Activated T-cell treated with anti-CD3 and anti-CD28 coated beads for 4 hours (primary cell): Measurements from ENCODE around the gene SPRED1.

Source experiments
- DNase-seq: peaks from one replicate; pipeline ENCODE4 v3.0.0-alpha.2; 2020

Gene SPRED1

DNA sequence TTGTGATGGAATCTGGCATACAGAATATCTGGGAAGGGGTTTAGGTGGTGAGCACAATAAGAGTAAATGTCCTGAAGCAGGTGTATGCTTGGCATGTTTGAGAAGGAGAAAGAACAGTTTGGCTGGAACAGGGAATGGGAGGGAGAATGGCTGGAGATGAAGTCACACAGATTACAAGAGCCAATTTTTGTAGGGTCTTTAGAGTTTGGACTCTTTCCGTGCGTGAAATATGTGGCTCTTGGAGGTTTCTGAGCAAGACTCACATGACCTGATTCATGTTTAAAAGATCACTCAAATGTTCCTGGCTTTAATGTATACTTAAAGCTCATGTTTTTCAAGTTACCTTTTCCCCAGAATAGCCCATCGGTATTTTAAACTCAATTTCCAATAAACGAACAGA is 32.8 kb downstream of the SPRED1 start:
- no peak for DNase-seq

DNA sequence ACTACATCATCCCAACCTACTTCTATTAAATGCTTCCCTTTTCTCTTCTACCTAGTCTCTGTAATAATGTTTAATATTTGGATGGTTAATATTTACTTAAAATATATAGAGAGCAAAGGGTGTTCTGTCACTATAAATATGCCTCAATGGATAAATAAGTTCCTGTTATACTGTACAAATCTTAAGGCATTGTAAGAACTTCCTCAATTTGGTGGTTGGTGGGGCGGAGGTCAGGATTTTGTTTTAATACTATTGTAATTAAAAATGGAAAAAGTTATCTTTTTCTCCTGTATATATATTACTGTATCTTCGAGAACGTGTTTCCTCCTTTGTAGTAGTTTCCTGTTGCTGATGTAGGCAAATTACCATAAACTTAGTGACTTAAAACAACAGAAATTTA is 41.5 kb downstream of the SPRED1 start:
- no peak for DNase-seq

DNA sequence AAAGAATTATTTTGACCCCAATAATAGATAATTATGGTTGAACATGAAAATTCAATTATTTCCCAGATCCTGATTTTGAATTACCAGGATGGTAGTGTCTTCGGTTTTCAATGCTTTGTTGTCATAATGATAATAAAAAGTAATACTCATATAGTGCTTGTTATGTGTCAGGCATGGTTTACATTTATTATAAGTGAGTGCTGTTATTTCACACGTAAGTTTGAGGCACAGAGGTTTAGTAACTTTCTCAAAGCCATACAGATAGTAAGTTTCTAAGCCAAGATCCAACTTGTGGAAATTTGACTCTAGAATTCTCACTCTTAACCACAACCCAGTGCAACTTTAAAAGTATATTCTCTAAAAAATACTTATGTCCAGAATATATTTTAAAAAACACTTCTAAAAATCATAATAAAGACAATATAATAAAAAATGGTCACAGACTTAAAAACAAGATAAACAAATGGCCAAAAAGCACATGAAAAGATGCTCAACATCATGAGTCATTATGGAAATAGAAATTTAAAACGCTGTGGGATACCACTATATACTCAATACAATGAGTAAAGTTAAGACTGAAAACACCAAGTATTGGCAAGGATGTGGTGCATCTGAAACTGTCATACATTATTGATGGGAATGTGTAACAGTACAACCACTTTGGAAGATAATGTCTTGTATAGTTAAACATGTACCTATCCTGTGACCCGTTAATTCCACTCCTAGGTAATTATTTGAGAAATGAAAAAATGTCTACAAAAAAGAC is 45.2 kb downstream of the SPRED1 start:
- no peak for DNase-seq

DNA sequence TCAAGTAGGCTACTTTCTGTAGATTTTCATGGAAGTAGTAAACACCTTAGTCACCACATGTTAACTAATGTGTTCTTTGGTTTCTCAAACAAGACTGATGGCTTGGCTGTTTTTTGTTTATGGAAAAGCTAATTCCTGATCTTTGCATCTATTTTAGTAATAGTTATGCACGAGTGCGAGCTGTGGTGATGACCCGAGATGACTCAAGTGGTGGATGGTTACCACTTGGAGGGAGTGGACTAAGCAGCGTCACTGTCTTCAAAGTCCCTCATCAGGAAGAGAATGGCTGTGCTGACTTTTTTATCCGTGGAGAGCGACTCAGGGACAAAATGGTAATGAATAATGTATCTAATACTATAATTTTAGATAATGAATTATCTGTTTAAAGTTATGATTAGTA is 46.6 kb downstream of the SPRED1 start:
- no peak for DNase-seq

DNA sequence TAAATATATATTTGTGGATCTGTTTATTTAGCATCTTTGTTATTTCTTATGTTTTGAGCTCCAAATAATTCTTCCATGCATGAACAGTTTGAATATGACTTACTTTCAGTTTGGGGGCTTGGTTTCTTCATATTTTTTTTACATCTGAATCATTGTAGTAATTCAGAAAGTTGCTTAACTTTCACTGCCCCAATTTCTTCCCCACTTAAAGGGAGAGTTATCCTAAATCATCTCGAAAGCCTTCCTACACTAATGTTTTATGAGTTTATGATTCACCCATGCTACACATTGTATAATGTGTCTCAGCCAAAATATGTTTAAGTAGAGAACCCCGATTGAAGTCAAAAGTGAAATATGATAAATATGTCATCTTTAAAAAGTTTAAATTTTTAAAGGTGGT is 47.8 kb downstream of the SPRED1 start:
- DNase-seq: no peak

DNA sequence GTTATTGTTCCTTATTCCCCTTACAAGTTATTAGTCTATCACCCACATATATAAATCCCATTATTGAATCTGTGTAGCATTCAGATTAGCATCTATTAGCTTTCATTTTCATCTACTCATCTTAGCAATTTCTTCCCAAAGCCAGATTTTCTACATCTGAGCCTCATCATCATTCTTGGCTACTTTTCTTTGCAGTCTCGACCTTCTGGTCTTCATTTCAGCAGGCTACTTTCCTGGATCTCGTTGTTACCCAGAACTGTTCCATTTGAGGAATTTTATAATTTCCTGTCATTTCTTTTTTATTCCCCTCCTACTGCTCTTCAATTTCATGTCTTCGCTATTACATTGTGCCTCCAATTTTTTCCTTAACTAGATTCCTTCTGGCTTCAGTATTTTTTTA is 51.8 kb downstream of the SPRED1 start:
- no peak for DNase-seq

DNA sequence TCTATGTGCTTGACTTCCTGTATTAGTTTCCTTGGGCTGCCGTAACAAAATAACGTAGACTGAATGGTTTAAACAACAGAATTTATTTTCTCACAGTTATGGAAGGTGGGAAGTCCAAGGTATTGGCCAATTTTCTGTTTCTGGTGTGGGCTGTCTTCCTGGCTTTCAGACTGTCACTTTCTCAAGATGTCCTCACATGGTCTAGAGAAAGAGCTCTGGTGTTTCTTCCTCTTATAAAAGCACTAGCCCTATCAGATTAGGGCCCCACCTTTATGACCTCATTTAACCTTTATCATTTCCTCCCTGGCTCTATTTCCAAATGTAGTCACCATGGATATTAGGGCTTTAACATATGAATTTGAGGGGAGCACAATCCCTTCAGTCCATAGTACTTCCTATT is 54.6 kb downstream of the SPRED1 start:
- no peak for DNase-seq

DNA sequence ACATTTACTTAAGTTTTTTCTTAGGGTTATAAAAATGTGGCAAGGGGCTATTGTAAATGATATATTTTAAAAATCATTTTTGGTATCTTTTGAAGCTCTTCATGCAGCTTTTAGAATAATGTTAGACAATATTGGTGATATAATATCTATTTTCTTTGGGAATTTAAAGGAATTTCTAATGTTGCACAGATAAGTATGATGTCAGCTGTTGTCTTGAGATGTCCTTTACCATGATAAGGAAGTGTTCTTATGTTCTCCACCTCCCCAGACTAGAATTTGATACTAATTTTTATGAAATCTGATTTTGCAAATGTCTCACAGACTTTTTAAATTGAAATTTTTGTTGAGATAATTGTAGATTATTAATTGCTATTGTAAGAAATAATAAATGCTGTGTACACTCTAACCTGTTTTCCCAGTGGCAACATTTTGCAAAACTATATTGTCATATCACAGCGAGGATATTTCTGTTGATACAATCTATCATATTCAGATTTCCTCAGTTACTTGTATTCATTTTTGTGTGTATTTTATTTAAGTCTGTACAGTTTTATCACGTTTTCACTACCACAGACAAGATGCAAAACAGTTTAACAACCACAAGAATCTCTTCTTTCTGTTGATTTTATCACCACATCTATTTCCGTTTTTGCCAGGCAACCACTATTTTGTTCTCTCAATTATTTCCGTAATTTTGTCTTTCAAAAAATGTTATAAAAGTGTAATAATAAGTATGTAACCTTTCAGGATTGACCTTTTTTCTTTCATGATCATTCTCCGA is 55.4 kb downstream of the SPRED1 start:
- DNase-seq: no peak

DNA sequence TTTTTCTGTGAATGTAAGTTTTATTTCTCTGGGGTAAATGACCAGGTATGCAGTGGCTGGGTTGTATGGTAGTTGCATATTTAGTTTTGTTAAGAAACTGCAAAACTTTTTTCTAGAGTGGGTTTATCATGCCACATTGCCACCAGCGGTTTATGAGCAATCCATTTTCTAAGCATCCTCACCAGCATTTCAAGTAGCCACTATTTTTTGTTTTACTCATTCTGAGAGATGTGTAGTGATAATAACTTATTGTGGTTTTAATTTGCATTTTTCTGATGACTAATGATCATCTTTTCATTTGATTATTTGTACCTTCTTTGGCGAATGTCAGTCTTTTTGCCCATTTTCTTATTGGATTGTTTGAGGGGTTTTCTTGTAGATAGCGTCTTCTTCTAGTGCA is 56.2 kb downstream of the SPRED1 start:
- no peak for DNase-seq

DNA sequence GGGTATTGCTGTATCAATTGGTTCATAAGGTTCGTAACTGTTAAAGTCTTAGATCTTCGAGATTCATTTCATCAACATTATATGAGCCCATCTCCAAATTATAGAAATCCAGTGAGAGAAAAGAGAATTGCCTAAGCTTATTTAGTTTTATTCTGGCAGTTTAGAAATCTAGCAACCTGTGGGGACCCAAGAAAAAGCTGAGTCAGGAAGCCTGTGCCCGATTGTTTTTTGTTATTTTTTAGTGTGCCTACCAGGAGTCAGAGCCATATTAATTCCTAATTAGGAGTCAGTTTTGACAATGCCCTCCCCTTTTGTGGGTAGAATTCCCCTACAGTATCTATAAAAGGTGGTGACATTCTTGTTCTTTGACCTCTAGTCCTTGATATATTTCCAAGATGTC is 59.6 kb downstream of the SPRED1 start:
- no peak for DNase-seq

DNA sequence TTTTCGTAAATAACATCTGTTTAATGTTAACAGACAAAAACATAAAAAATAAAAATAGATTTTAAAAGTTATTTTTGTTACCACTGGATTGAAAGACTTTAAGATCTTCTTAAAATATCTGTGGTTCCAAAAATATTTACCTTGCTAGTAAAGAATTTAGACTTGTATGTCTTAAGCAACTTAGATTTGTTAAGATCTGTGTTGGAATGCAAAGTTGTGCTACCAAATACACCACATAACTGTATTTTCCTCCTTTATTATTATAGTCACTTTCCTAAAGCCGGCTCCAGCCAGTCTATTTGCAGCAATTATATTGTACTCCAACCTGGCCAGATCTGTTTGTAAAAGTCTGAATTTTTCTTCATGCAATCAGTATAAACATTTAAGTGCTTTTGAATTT is 63.7 kb downstream of the SPRED1 start:
- no peak for DNase-seq

DNA sequence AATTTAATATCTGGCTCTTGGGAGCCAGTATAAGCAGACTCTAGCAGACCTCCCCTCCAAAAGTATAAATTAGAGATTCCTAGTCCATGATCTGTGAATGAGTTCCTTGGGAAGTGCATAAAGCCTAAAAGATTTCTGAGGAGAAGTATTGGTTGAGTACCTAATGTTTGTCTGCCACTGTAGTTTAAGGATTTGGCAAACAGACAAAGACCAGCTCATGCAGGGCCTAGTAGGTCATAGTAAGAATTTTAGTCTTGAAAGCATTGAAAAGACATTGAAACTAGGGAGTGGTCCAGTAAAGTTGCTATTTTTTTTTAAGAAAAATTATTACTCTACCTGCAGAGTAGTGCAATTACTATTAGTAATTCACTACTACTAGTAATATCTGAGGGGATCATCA is 67.5 kb downstream of the SPRED1 start:
- no peak for DNase-seq

DNA sequence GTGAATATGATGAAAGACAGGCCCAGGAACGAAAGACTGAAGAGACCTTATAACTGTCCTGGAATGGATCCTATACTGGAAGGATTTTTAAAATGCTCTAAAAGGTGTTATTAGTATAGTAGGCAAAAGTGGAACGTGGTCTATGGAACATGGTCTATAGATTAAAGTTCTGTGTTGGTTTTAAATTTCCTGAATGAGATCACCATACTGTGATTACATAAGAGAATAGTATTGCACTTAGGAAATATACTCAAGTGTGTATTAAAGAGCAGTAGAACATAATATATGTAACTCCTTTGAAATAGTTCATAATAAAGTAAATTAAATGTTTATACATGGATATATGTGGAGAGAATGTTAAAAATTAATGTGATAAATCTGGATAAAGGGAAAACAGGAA is 68.2 kb downstream of the SPRED1 start:
- no peak for DNase-seq

DNA sequence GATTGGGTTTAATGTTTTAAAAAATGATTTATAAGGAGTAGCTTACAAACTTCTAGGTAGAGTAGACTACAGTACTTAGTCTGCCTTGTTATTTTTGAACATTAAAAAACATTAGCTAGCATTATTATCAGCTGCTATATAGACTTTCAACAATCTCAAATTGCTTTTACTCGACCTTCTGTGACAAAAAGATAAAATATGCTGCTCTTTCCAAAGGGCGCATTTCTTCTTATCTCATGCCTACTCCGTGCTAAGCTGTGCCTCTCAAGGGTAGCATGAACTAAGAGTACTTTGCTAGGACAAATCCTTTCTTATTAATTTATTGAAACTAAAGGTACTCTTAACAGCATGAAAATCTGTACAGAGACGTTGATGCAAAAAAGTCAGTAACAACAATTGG is 71.3 kb downstream of the SPRED1 start:
- no peak for DNase-seq

DNA sequence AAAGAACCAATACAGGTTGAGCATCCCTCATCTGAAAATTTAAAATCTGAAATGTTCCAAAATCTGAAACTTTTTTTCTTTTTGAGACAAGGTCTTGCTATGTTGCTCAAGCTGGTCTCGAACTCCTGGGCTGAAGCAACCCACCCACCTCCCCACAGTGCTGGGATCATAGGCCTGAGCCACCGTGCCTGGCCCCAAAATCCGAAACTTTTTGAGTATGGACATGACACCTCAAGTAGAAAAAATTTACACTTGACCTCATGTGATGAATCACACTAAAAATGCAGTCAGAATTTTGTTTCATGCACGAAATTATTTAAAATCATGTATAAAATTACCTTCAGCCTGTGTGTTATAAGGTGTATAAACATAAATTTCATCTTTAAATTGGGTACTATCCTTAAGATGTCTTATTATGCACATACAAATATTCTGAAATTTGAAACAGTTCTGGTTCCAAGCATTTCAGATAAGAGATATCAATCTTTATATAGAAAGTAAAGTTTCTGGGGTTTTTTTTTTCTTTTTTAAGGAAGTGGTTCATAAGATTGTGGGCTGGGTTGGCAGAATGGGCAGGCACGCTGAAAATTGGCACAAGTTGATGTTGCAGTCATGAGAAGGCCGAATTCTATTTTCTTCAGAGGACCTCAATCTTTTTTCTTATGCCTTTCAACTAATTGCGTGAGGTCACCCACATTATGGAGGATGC is 72.5 kb downstream of the SPRED1 start:
- no peak for DNase-seq

DNA sequence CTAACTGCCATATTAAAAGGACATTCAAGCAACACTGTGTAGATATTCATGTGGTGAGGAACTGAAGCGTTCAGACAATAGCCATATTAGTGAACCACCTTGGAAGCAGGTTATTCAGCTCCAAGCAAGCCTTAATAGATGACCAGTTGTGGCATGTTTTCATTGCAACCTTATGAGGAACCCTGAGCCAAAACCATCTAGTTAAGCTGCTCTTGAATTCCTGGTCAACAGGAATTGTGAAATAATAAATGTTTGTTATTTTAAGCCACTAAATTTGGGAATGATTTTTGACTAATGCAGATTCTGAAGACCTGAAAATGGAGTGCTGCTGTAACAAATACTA is 73.0 kb downstream of the SPRED1 start:
- no peak for DNase-seq

DNA sequence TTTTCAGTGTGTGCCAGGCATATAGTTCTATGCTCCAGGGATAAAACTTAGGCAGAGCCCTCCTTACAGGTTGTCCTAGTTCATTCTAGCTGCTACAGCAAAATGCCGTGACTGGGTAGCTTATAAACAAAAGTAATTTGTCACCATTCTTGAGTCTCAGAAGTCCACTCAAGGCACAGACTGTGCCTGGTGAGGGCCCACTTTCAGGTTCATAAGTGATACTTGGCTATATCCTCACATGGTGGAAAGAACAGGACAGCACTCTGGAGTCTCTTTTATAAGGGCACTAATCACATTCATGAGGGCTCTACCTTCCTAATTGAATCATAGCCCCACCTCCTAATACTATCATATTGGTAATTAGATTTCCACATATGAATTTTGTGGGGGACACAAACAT is 80.1 kb downstream of the SPRED1 start:
- DNase-seq: no peak

DNA sequence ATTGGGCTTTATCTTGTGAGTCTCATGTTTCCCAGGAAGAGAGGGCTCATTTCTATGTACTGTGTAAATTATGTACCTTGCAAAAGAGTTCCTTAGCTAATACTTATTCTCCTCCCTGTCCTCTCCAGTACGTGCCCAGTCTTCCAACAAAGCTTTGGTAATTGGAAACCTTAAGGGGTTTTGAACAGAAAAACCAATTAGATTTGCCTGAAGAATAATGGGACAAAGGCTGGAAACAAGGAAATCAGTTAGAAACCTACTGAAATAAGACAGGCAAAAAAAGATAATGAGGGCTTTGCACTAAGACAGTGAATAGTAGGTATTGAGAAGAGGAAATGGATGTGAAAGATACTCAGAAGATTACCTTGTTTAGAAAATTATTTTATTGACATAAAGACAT is 82.5 kb downstream of the SPRED1 start:
- no peak for DNase-seq

DNA sequence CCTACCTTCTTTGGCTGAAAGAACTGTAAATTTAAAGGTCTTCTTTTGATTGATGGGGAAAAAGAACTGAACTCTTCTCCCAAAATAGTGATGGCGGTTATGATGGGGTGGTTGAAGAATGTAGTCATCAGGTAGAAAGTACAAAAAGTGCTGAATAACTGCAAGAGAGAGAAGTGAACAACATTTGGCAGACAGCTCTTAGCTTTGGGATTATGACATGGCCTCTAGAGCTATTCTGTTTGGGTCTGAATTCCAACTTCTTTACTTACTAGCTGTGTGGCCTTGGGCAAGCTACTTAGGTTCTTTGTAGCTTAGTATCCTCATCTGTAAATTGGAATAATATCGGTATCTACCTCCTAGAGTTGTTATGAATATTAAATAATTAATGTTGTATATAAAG is 91.7 kb downstream of the SPRED1 start:
- DNase-seq: no peak

DNA sequence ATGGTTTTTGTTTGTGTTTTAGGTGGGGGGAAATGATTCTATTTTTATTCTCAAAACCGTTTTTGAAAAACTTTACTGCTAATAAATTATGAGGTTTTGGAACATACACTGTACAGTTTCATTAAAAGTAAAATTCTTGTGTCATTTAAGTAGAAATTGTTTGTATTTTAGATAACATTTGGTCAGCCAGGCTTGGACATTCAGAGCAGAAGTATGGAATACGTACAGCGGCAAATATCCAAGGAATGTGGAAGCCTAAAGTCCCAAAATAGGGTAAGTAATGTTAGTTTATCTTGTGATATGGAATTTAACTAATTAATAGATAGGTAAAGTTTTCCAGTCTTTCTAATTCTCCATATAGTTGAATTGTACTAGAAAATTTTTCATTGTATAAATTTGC is 96.6 kb downstream of the SPRED1 start:
- DNase-seq: no peak

DNA sequence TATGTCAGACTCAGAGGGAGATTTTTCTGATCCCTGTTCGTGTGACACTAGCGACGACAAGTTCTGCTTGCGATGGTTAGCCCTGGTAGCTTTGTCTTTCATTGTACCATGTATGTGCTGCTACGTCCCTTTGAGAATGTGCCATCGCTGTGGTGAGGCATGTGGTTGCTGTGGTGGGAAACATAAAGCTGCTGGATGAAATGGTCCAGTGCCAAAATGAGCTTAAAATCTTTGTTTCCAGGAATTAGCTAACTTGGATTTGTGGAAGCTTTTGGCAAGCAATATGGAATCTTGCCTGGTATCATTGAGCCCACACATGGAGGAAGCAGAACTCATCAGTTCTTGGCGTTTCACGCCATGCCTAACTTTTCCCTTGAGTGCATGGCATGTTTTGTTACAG is 98.8 kb downstream of the SPRED1 start:
- no peak for DNase-seq

DNA sequence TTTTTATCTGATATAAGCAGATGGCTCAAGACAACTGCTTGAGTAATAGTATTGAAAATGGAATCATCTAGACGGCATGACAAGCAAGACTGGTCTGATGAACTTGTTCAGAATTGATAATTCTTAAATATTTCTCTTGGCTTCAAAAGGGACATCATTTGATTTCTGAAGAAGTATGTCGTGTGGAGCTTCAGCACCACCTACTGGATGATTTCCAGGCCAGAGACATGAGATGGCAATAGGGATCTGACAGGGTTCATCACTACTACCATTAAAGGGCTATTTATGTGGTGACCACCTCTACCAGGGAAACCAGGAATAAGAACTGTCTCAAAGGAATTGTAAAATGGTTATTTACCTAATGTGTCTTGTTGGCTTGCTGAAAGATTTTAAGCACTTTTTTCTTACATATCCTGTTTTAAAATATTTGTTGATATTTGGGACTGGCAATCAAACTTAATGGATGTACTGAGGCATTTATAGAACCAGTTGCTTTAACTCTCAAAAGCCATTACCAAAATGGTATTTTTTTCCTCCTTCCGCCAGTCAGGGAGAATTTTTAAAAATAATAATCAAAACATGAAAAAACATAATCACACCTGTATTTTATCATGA is 101.8 kb downstream of the SPRED1 start:
- peak; percentile 40 for DNase-seq

DNA sequence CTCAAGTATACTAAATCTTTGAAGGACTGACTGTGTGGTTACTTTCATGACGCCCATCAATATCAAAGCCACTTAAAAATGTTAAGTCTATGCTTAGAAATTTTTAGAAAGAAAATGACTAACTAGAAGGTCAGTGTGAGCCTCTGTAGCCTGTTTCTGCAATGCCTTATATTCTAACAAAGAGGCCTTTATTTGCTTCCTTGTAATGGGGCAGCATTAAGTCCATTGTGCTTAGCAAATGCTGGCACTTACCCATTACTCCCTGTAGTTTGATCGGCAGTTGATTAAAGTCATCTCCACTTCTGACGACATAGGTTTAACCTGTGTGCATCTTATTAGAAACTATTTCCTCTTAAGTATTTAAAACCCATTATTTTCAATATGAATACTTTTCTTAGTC is 109.7 kb downstream of the SPRED1 start:
- no peak for DNase-seq

DNA sequence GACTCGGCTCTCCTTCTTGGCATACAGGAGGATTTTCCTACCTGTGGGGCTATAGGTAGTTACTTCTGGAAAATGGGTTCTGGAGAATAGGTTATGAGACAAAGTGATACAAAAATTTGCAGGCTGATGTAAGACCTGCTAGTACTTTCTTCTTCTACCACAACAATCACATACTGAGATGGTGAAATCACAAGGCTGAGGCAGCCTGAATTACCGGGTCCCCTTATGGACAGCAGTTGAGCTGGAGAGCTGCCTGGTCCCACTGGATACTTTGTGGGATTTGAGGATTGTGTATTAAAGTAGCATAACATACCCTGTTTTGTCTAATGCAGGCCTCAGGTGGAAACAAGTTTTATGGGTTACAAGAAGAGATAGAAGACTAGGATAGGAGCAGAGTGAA is 114.8 kb downstream of the SPRED1 start:
- DNase-seq: no peak
